Stimulated activated CD4-positive, alpha-beta T cell treated with anti-CD3 and anti-CD28 coated beads, Interleukin-2, amount 100 ng/mL, for 48 hours (primary cell): ENCODE data around the gene GPR156.
A peak's percentile ranks its signal among the peaks of the same experiment; 100 is the strongest.
"Not testable (repeated sequence)": the region's sequence is repeated elsewhere in the genome, so short reads cannot be mapped to it uniquely, and the experiment has no call there.

Experiments
- DNase-seq, 2 donors: peaks; one replicate each; pipeline ENCODE4 v3.0.0-alpha.2; 2020

GPR156 gene

GRCh38 chr3:120157113-120157512 is 127.9 kb downstream of the GPR156 start:
- no peak for DNase-seq

GRCh38 chr3:120156699-120157098 is 128.3 kb downstream of the GPR156 start:
- no peak for DNase-seq

DNA sequence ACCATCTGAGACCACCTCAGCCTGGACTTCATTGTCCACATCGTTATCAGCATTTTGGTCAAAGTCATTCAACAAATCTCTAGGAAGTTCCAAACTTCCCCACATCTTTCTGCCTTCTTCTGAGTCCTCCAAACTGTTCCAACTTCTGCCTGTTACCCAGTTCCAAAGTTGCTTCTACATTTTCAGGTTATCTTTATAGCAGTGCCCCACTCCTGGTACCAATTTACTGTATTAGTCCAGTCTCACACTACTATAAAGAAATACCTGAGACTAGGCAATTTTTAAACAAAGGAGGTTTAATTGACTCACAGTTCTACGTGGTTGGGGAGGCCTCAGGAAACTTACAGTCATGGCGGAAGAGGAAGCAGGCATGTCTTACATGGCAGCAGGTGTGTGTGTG is 129.3 kb downstream of the GPR156 start:
- not testable (repeated sequence) for DNase-seq

DNA sequence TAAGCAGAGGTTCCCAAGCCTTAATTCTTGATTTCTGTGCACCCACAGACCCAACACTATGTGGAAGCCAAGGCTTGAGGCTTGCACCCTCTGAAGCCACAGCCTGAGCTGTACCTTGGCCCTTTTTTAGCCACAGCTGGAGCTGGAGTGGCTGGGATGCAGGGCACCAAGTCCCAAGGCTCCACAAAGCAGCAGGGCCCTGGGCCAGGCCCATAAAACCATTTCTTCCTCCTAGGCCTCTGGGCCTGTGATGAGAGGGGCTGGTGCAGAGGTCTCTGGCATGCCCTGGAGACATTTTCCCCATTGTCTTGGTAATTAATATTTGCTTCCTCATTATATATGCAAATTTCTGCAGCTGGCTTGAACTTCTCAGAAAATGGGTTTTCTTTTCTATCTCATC is 129.9 kb downstream of the GPR156 start:
- no peak for DNase-seq

- no peak for DNase-seq
Measured at GRCh38 chr3:120153294-120153693, 131.7 kb downstream of the GPR156 start.

GRCh38 chr3:120151791-120152190 is 133.2 kb downstream of the GPR156 start:
- DNase-seq: no peak

GRCh38 chr3:120148187-120148949 is 136.7 kb downstream of the GPR156 start:
- no peak for DNase-seq

- DNase-seq: peak in 1 of 2 donors; percentile 10
Measured at GRCh38 chr3:120147072-120147871, 137.8 kb downstream of the GPR156 start.

GRCh38 chr3:120145542-120146285 is 139.3 kb downstream of the GPR156 start:
- DNase-seq: peak; percentile 0 to 5

- no peak for DNase-seq
Measured at GRCh38 chr3:120144267-120144666, 140.8 kb downstream of the GPR156 start.

DNA sequence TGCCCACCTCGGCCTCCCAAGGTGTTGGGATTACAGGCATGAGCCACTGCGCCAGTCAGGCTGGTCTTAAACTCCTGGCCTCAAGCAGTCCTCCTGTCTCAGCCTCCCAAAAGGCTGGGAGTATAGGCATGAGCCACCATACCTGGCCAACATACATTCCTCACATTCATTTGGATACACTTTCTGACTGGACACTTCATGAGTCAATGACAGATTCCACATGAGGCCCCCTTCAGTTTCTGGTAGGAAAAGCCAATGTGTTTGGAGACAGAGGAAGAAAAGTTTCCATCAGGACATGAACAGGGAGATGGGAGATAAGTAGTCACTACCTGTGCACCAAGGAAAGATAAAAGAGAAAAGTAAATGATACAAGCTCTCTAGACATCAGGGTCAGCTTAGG is 141.3 kb downstream of the GPR156 start:
- no peak for DNase-seq

GRCh38 chr3:120142236-120142635 is 142.8 kb downstream of the GPR156 start:
- DNase-seq: no peak

DNA sequence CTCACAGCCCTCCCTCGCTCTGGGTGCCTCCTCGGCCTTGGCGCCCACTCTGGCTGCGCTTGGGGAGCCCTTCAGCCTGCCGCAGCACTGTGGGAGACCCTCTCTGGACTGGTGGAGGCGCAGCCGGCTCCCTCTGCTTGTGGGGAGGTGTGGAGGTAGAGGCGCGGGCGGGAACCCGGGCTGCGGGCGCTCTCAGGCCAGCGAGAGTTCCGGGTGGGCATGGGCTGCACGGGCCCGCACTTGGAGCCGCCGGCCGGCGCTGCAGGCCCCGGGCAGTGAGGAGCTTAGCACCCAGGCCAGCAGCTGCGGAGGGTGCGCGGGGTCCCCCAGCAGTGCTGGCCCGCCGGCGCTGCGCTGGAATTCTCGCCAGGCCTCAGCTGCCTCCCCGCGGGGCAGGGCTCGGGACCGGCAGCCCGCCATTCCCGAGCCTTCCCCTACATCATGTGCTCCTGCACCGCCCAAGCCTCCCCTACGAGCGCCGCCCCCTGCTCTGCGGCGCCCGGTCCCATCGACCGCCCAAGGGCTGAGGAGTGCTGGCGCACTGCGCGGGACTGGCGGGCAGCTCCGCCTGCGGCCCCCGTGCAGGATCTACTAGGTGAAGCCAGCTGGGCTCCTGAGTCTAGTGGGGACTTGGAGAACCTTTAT is 144.8 kb downstream of the GPR156 start:
- DNase-seq: no peak

- DNase-seq: no peak
Measured at GRCh38 chr3:120139140-120139539, 145.9 kb downstream of the GPR156 start.

DNA sequence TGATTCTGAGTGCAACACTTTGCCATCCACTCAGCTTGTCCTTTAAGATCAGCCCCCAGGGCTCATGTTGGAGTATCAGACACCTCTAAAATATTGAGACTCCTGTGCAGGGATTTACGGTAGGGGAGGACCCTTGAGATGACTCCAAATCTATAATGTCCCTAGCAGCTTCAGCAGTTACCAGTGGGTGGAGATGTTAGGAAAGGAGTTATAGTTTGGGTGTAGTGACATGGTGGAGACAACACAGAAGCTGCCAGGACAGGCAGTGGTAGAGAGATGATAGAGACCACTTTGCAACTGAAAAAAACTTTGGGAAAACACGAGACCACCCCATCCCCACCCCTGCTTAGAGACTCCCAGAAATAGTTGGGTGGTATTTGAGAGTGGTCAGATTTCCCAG is 147.5 kb downstream of the GPR156 start:
- DNase-seq: no peak

GRCh38 chr3:120130656-120131055 is 154.4 kb downstream of the GPR156 start:
- DNase-seq: no peak

GRCh38 chr3:120129718-120130513 is 155.1 kb downstream of the GPR156 start:
- DNase-seq: no peak

GRCh38 chr3:120129051-120129450 is 156.0 kb downstream of the GPR156 start:
- DNase-seq: no peak

- no peak for DNase-seq
Measured at GRCh38 chr3:120125992-120126391, 159.0 kb downstream of the GPR156 start.

- no peak for DNase-seq
Measured at GRCh38 chr3:120119846-120120510, 165.0 kb downstream of the GPR156 start.
